HUDEP-2 (cell line): ENCODE measurements around the gene ZNF418.
A peak's percentile ranks its signal among the peaks of the same experiment; 100 is the strongest.
"Not testable (repeated sequence)": the region's sequence is repeated elsewhere in the genome, so short reads cannot be mapped to it uniquely, and the experiment has no call there.

ENCODE experiments used
- DNase-seq, 76 experiments: peaks; one replicate each; lab custom pipeline; 2025; ENCODE audit not compliant: unreplicated experiment in 76 of 76; lab: John Stamatoyannopoulos, UW

The ZNF418 gene

DNA sequence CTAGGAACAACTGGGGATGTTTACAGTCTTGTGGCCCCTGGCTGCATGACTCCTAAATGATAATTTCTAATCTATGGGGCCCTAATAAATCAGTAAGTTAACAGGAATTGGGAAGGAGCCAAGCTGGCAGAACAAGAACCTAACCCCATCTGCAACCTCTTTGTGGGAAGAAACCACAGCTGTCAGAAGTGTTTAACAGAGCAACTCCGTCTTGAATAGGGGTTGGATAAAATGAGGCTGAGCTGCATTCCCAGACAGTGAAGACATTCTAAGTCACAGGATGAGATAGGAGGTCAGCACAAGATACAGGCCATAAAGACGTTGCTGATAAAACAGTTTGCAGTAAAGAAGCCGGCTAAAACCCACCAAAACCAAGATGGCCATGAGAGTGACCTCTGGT, 44.5 kb downstream of the ZNF418 start:
- DNase-seq = not testable (repeated sequence)

DNA sequence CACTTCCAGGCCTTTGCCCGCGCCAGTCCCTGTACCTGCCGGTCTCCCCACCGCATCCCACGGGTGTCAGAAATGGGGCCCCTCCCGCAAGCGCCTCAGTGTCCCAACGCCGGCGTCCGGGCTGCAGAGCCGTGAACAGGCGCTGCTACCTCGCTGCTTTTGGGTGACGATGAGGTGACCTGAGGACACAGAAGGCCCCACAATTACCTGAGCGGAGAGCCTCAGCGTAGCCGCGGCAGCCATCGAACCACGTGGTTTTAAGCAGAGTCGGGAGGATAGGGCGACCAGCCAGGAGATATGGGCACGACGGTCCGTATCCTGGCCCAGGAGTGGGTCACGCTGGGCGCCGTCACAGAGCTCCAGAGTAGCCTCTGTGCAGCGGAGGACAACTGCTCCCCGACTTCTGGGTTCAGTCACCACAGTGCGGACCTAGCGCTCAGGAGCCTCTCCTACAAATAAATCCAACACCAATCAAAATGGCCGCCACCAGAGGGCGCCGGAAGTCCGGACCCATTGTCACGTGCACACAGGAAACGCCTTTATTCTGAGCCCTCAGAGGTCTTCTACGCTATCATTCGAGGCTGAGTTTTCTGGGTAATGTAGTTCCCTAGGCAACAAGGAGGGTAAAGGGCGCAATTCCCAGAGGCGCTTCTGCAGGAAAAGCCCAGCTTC, 46.5 kb downstream of the ZNF418 start, which contains the start of gene ZNF814:
Gene ZNF814 (minus strand): TSS at position 478 of the 672 bp plus-strand sequence. CDS start 235 bp downstream, at position 243.
- DNase-seq = peak; percentile 49 to 94 (median 86)

DNA sequence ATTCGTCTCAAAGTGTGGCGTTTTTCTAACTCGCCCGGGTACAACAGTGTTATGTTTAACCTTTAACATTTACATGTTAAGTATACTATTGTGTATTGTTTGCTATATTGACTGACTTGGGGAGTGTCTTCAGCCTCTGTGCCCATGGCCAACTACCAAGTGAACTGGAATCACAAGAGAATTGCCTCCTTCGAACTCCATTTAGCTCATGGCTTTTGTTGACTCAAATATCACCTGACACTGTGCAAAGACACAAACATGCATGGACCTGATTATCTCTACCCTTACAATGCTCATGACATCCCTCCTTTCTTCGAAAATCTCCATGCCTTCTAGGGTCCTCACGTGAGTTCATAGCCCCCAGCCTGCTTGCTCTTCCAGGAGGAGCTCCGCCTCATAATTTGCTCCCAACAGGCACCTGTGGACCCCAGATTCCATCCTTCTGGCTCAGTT, 47.1 kb downstream of the ZNF418 start:
- DNase-seq = peak in 4 of 76 experiments; percentile 14 to 37 (median 25)

DNA sequence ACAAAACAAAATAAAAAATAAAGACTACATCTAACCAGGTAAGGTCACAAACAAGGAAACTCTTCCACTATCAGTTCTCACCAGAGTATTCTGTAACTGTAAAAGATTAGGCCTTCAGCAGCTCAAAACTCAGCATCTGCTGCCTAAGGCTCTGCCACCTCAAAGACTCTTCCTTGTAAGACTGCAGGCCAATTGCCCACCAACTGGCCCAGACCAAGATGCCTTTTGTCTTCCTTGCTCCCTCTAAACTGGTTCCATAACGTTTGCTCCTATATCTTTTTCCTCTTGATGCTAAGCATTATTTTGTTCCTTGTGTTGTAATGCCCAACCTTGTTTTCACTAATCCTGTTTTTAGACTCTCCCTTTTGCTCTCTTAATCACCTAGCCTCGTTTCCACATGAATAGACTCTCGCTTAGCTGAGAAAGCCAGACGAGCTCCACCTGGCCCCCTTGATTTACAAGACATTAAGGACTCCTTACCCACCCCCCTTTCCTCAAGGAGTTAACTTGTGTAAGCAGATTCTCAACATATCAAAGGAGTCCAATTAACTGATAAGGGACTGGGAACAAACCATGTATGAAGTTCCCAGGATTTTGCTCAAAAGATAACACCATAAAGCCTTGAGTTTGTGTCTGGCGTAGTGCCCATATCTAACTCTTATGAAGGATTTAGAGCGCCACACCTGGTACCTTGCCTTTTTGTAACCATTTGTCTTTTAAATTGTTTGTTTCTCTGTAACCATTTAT, 47.8 kb downstream of the ZNF418 start:
- DNase-seq = peak in 3 of 76 experiments; percentile 1 to 17 (median 6)

DNA sequence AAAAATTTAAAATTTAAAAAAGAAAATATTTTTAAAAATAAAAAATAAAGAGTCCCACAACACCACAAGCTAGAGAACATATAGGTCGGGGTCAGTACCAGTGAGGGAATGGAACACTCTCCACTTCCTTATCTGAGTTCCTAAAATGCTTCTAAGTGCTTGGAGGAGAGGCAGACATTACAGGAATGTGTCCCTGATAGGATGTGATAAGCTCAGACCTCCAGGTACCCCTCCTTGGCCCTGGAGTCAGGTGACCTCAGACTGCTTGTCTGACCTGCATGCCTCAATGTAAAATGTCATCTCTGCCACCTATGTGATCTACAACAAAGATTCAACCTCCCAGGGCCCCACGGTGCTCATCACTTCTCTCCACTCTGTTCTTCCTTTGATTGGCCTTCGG, 49.2 kb downstream of the ZNF418 start:
- DNase-seq = no peak

DNA sequence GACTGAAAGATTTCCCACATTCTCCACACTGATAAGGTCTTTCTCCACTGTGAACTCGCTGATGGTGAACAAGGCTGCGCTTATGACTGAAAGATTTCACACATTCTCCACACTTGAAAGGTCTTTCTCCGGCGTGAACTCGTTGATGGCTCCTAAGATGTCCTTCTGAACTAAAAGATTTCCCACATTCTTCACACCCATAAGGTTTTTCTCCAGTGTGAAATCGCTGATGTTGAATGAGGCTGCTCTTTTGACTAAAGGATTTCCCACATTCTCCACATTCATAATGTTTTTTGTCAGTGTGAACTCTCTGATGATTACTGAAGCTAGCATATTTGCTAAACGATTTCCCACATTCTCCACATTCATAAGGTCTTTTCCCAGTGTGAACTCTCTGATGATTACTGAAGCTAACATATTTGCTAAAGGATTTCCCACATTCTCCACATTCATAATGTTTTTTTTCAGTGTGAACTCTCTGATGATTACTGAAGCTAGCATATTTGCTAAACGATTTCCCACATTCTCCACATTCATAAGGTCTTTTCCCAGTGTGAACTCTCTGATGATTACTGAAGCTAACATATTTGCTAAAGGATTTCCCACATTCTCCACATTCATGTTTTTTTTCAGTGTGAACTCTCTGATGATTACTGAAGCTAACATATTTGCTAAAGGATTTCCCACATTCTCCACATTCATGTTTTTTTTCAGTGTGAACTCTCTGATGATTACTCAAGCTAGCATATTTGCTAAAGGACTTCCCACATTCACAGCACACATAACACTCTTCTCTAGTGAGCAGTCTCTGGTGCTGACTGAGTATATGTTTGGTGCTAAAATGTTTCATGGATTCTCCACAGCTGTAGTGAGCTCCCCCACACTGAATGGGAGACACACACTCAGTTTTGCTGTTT, 61.1 kb downstream of the ZNF418 start:
- not testable (repeated sequence) for DNase-seq

DNA sequence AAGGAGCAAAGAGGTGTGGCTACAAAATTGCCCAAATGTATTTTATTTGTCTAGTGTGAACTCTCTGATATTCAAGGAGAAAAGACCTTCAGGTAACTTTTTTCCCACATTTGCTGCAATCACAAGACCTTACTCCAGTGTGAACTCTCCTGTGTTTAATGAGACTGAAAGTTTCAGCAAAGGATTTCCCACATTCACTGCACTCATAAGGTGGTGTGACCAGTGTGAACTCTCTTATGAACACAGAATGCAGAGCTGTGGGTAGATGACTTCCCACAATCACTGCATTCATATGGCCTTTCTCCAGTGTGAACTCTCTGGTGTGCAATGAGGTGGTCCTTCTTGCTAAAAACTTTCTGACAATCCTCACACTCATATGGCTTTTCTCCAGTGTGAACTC, 62.8 kb downstream of the ZNF418 start:
- no peak for DNase-seq
